RWPE1 (cell line): ENCODE results near the gene TUBD1.

Experiments
- CTCF ChIA-PET: fragments of 350-600 bp; sonication (Branson Sonifier 250); formaldehyde crosslinking; extraction: SDS; loops from one replicate; lab custom pipeline; 2021; lab: Yijun Ruan, JAX
- POLR2A ChIA-PET: fragments of 400-600 bp; formaldehyde crosslinking; extraction: SDS; loops from one replicate; lab custom pipeline; 2020; ENCODE audit warnings: antibody characterized with exemption; ENCODE audit not compliant: low non-redundant PET; lab: Yijun Ruan, JAX
- DNase-seq: peaks from one replicate; pipeline ENCODE4 v3.0.0; 2012; ENCODE audit warnings: low spot score
- H3K27ac ChIP-seq: fragments of 450-650 bp; 2 replicates; pipeline ENCODE4 v1.5.1; 2017
- TF ChIP-seq, protein P1 (sequence below): fragments of 450-650 bp; conservative IDR thresholded peaks from 2 replicates; pipeline ENCODE4 v1.5.1; 2017; ENCODE audit warnings: low read depth, mild to moderate bottlenecking

Gene TUBD1

DNA sequence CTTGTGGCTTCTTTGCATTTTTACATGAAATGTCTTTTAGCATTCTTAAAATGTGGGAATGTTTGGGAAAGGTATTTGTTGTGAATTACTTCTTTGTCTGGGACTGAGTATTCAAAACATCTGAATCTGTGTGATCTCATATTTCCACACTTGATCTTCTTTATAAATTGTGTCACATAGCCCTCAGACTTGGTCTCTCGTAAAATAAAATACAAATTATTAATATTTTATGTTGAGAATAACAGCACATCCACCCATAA, 81.9 kb downstream of the TUBD1 start:
- DNase-seq = no peak
- CTCF ChIA-PET = no interaction called here
- no peak overlapping the region for H3K27ac ChIP-seq
- POLR2A ChIA-PET = no interaction called here
- TF ChIP-seq, protein P1, sequence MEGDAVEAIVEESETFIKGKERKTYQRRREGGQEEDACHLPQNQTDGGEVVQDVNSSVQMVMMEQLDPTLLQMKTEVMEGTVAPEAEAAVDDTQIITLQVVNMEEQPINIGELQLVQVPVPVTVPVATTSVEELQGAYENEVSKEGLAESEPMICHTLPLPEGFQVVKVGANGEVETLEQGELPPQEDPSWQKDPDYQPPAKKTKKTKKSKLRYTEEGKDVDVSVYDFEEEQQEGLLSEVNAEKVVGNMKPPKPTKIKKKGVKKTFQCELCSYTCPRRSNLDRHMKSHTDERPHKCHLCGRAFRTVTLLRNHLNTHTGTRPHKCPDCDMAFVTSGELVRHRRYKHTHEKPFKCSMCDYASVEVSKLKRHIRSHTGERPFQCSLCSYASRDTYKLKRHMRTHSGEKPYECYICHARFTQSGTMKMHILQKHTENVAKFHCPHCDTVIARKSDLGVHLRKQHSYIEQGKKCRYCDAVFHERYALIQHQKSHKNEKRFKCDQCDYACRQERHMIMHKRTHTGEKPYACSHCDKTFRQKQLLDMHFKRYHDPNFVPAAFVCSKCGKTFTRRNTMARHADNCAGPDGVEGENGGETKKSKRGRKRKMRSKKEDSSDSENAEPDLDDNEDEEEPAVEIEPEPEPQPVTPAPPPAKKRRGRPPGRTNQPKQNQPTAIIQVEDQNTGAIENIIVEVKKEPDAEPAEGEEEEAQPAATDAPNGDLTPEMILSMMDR = no peak
